ENCODE data around the gene TMEM107. TPM values are rescaled to one million over a fixed set of nuclear protein-coding genes. Genes with fewer than 3 reads are reported as not detected.
"Not testable (repeated sequence)": the region's sequence is repeated elsewhere in the genome, so short reads cannot be mapped to it uniquely, and the experiment has no call there.

Gene TMEM107
- total RNA-seq, 1 donor from 2014 or later = 23.7 TPM

GRCh38 chr17:8189711-8190477 is 13.7 kb upstream of the TMEM107 start, which contains the start of gene BORCS6:
Gene BORCS6 (minus strand): TSS chr17:8190180. CDS start chr17:8190140, 40 bp downstream.
- DNase-seq (ENCODE audit: low read depth in 2 of 2) = peak; percentile 92 to 99

GRCh38 chr17:8189041-8189710 is 13.0 kb upstream of the TMEM107 start:
- DNase-seq (ENCODE audit: low read depth in 2 of 2) = peak in 1 of 2 donors; percentile 31

GRCh38 chr17:8188263-8188839 is 12.2 kb upstream of the TMEM107 start:
- no peak for DNase-seq (ENCODE audit: low read depth in 2 of 2)

GRCh38 chr17:8187517-8188262 is 11.5 kb upstream of the TMEM107 start:
- DNase-seq (ENCODE audit: low read depth in 2 of 2) = peak; percentile 96 to 98

DNA sequence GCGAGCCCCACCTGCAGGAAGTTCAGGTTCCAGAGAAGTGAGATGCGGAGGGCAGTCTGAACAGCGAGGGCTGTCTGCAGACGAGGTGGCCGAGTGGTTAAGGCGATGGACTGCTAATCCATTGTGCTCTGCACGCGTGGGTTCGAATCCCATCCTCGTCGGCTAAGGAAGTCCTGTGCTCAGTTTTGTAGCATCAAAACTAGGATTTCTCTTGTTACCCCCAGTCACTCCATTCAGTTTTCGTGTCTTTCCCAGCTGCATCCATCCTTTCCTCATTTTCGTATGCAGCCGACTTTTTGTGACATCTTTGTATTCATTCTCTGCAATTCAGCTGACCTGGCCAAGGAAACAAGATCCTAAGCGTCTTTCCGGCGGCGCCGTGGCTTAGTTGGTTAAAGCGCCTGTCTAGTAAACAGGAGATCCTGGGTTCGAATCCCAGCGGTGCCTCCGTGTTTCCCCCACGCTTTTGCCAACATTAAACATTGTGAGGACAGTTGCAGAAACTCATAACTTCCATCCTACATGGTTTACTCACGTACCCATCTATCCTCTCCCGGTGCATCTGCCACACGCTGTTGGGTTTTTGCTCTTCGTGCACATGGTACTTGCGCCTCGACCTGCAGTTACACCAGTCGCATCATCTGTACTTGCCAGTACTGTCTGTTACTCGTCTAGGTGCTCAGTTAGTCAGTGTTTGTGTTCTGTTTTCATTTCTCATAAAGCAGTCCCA is 10.8 kb upstream of the TMEM107 start:
- peak; percentile 86 to 94 for DNase-seq (ENCODE audit: low read depth in 2 of 2)

DNA sequence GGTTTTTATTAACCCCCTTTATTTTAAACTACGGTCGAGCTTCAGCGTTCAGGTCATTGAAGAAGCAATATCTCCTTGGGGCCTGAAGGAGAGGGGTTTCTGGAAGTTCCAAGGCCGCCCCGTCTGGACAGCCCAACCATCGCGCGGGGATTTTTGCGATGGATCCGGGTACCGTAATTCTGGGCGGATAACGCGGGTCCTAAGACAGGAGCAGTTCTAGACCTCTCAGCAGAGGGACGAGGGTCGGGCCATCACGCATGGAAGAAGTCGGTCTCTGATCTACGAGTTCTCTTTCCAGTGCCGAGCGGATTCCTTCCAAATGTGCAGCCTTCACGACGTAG is 10.2 kb upstream of the TMEM107 start:
- DNase-seq (ENCODE audit: low read depth in 2 of 2) = no peak

GRCh38 chr17:8185582-8186445 is 9.6 kb upstream of the TMEM107 start:
- peak; percentile 54 to 73 for DNase-seq (ENCODE audit: low read depth in 2 of 2)

DNA sequence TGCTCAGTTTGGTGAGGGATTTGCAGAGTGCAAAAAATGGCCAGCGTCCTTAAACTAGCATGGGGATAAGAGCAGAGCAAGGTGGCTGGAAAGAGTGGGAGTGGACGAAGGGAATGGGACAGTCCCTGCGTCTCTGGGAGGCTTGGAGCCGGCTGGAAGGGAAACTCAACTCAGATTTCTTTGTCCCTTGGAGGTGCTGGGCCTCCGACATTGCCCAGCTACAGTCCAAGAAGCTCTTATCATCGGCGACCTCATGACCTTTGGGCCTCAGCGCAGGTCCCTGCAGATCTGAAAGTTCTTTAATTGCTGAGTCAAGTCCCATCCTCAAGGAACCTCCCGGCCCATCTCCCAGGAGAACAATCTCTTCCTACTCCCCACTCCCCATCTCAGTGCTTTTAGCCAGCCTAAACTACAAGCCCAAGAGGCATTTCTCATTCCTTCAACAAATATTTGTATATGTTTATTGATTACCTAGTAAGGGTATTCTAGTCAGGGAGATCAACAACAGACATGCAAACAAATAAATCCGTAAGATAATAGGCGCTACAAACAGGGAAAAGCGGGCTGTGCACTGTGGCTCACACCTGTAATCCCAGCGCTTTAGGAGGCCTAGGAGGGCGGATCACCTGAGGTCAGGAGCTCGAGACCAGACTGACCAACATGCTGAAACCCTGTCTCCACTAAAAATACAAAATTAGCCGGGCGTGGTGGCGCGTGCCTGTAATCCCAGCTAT is 985 bp upstream of the TMEM107 start:
- DNase-seq (ENCODE audit: low read depth in 2 of 2) = no peak

- DNase-seq (ENCODE audit: low read depth in 2 of 2) = no peak
These were observed 384 bp downstream of the TMEM107 start for GRCh38 chr17:8175795-8176196.

DNA sequence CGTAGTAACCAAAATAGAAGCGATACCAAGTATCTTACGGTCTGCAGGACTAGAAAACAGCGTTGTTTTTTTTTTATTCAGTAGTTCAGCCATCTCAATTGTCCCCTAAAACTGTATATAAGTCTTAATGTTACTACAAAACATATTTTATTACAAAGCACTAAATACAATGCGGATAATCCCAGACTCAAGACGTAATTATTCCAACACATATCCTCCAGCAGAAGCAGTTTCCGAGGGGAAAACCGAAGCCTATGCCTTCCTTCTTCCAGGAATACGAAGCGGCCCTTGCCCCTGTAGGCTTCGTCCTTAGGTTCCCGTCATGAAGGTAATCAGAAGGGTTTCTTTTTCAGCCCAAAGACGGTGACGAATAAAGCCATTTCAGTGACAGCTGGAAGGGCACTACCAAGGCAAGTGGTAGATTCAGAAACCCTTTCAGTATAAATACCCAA is 2.3 kb downstream of the TMEM107 start:
- no peak for DNase-seq (ENCODE audit: low read depth in 2 of 2)

DNA sequence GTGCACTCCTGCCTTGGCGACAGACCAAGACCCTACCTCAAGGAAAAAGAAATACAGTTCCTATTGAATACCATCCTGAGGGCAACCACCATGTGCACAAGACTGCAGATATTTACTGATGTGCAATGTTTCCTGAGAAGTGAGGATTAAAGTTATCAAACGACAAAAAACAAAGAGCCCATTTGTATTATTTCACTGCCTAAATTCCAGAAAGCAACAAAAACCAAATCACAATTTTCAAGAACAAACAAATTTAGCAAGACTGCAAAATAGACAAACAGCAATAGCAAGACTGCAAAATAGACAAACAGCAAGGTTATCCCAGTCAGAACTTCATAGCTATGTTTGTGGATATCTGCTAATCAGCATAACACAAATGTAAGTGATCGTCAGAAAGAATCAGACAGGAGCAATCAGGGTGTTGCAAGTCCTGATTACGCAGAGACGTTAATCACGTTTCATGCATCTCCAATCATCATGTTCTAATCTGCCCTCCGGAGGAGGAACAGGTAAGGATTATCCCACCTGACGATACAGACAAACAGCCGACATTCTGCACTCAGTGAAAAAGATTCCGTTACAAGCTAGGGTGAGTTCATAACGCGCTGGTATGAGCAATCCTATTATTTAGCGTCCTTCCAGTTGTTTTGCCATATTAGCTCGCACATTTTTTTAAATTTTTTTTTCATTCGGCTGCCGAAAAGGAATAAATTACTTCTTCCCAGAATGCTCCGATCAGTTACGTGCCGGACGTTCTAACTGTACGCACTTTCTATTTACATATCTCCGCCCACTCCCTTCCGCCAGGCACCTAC is 2.9 kb downstream of the TMEM107 start:
- peak; percentile 96 for DNase-seq (ENCODE audit: low read depth in 2 of 2)

DNA sequence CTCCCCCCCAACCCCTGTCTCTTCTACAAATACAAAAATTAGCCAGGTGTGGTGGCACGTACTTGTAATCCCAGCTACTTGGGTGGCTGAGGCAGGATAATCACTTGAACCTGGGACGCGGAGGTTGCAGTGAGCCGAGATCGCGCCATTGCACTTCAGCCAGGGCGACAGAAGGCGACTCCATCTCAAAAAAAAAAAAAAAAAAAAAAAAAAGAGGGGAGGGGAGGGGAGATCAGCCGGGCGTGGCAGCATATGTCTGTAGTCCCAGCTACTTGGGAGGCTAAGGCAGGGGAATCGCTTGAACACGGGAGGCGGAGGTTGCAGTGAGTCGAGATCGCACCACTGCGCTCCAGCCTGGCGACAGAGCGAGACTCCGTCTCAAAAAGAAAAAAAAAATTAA is 6.0 kb downstream of the TMEM107 start:
- not testable (repeated sequence) for DNase-seq (ENCODE audit: low read depth in 2 of 2)

- no peak for DNase-seq (ENCODE audit: low read depth in 2 of 2)
These were observed 8.7 kb downstream of the TMEM107 start for GRCh38 chr17:8167526-8167925.

GRCh38 chr17:8166731-8167130 is 9.4 kb downstream of the TMEM107 start:
- no peak for DNase-seq (ENCODE audit: low read depth in 2 of 2)

DNA sequence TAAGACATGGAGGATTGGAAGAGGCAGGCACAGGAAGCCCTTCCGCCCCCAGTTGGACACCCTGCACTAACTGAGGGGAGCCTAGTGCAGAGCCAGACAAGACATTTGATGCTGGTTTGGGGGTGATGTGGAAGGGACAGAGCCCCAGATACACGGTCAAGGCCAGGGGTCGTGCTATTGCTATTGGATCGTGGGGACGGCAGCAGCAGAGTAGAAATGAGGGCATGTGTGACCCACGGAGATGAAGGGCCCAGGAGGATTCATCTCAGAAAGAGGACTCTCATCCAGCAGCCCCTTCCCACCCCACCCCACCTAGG is 11.4 kb downstream of the TMEM107 start:
- DNase-seq (ENCODE audit: low read depth in 2 of 2) = no peak

GRCh38 chr17:8163978-8164814 is 12.0 kb downstream of the TMEM107 start:
- DNase-seq (ENCODE audit: low read depth in 2 of 2) = no peak

GRCh38 chr17:8162997-8163977 is 12.9 kb downstream of the TMEM107 start:
- DNase-seq (ENCODE audit: low read depth in 2 of 2) = no peak

Measured in dermis microvascular lymphatic vessel endothelial cell (primary cell).